Endothelial cell of umbilical vein (primary cell): Measurements from ENCODE around the gene ODF4. TPM values are rescaled to one million over a fixed set of nuclear protein-coding genes. Genes with fewer than 3 reads are reported as not detected.

Source experiments
- BruUV-seq: library from RNA; stranded (reverse); fragments of 400-500 nt; replicated peaks from 2 replicates; lab custom pipeline; 2021; lab: Mats Ljungman, UMichigan
- CTCF ChIA-PET: fragments of 300-600, 350-600 bp; sonication (Branson Sonifier 250); formaldehyde crosslinking; loops from one replicate; lab custom pipeline; 2021; ENCODE audit warnings: antibody characterized with exemption, inconsistent platforms; lab: Charles Lee
- POLR2A ChIA-PET: fragments of 300-600, 350-600 bp; sonication (Branson Sonifier 250); formaldehyde crosslinking; loops from one replicate; lab custom pipeline; 2021; ENCODE audit warnings: antibody characterized with exemption, inconsistent platforms; lab: Charles Lee
- DNase-seq: peaks from one replicate; pipeline ENCODE4 v3.0.0-alpha.2; 2011; ENCODE audit warnings: low read depth, low spot score
- FAIRE-seq: peaks from 2 replicates; lab custom pipeline; 2011; peaks lifted over from hg19 to GRCh38; lab: Jason Lieb, UNC
- H2AFZ ChIP-seq: 2 replicates; pipeline ENCODE4 v1.6.0; 2012; ENCODE audit warnings: low read depth, low read length, control low read depth, inconsistent platforms
- H3K27ac ChIP-seq: 2 replicates; pipeline ENCODE4 v1.5.1; 2011; ENCODE audit warnings: low read depth, mild to moderate bottlenecking, control low read depth, low read length, moderate library complexity; ENCODE audit not compliant: insufficient read depth
- H3K27me3 ChIP-seq, 2 experiments: 2 replicates each; pipeline versions ENCODE4 v1.6.0 to v1.6.1; 2011; ENCODE audit warnings: low read length in 2 of 2, mixed read lengths in 1 of 2; ENCODE audit not compliant: control insufficient read depth in 2 of 2, insufficient read depth in 2 of 2
- H3K36me3 ChIP-seq, 2 experiments: 2 replicates in 1 of 2; 3 replicates in 1 of 2; pipeline ENCODE4 v1.5.1; 2011; ENCODE audit warnings: low read length in 2 of 2, mild to moderate bottlenecking in 1 of 2, moderate library complexity in 1 of 2; ENCODE audit not compliant: control insufficient read depth in 2 of 2, insufficient read depth in 2 of 2; ENCODE audit errors: extremely low read depth in 1 of 2
- H3K4me1 ChIP-seq: 3 replicates; pipeline ENCODE4 v1.5.1; 2011; ENCODE audit warnings: mild to moderate bottlenecking, low read length; ENCODE audit not compliant: control insufficient read depth, insufficient read depth; ENCODE audit errors: extremely low read depth
- H3K4me2 ChIP-seq: 2 replicates; pipeline ENCODE4 v1.6.1; 2011; ENCODE audit warnings: low read length, control low read depth, mixed read lengths; ENCODE audit not compliant: insufficient read depth
- H3K4me3 ChIP-seq, 3 experiments: fragments of 200-600 bp in 1 of 3; sonication (generic), shearing (Covaris generic) in 1 of 3; replicated peaks in 1 of 3; 2 replicates each; pipeline ENCODE4 v1.5.1; 2011 to 2016; ENCODE audit warnings: control low read depth in 3 of 3, low read length in 3 of 3, mild to moderate bottlenecking in 2 of 3, inconsistent platforms in 1 of 3, low read depth in 1 of 3, moderate library complexity in 1 of 3; ENCODE audit not compliant: insufficient read depth in 1 of 3
- H3K79me2 ChIP-seq: 2 replicates; pipeline ENCODE4 v1.6.0; 2012; ENCODE audit warnings: low read length, inconsistent platforms; ENCODE audit not compliant: control insufficient read depth, insufficient read depth
- H3K9ac ChIP-seq: replicated peaks from 2 replicates; pipeline ENCODE3; 2011; ENCODE audit warnings: low read length, control low read depth; ENCODE audit not compliant: insufficient read depth; ENCODE audit errors: extremely low read depth
- H3K9me1 ChIP-seq: replicated peaks from 3 replicates; pipeline ENCODE4 v1.6.0; 2011; ENCODE audit warnings: mild to moderate bottlenecking, low read length; ENCODE audit not compliant: control insufficient read depth, insufficient read depth; ENCODE audit errors: extremely low read depth
- H3K9me3 ChIP-seq: replicated peaks from 2 replicates; pipeline ENCODE4 v1.5.1; 2012; ENCODE audit warnings: low read length, inconsistent platforms; ENCODE audit not compliant: control insufficient read depth, insufficient read depth
- H4K20me1 ChIP-seq: replicated peaks from 2 replicates; pipeline ENCODE3; 2011; ENCODE audit warnings: mild to moderate bottlenecking, low read length; ENCODE audit not compliant: control insufficient read depth, insufficient read depth; ENCODE audit errors: extremely low read depth
- EZH2 ChIP-seq: IDR thresholded peaks from 2 replicates; pipeline ENCODE4 v1.6.1; 2012; ENCODE audit warnings: borderline replicate concordance, low read depth, mild to moderate bottlenecking, moderate library complexity, low read length, inconsistent platforms; ENCODE audit not compliant: severe bottlenecking
- FOS ChIP-seq: IDR thresholded peaks from 2 replicates; pipeline ENCODE4 v1.6.1; 2011; ENCODE audit warnings: mild to moderate bottlenecking, low read length, moderate library complexity, borderline replicate concordance; ENCODE audit not compliant: insufficient read depth
- GATA2 ChIP-seq: IDR thresholded peaks from 2 replicates; pipeline ENCODE4 v1.7.0; 2011; ENCODE audit warnings: low read depth, mild to moderate bottlenecking, moderate library complexity, mixed read lengths, low read length; ENCODE audit not compliant: insufficient read length, insufficient read depth
- JUN ChIP-seq: IDR thresholded peaks from 2 replicates; pipeline ENCODE4 v1.6.1; 2011; ENCODE audit warnings: borderline replicate concordance, low read depth; ENCODE audit not compliant: insufficient read length, insufficient read depth
- MYC ChIP-seq: IDR thresholded peaks from one replicate; pipeline ENCODE4 v1.6.1; 2011; ENCODE audit warnings: mild to moderate bottlenecking, low read depth, low read length
- POLR2A ChIP-seq: IDR thresholded peaks from 2 replicates; pipeline ENCODE4 v1.6.1; 2012; ENCODE audit warnings: low read depth, mild to moderate bottlenecking, control low read depth, low read length
- POLR2AphosphoS5 ChIP-seq: IDR thresholded peaks from 2 replicates; pipeline ENCODE4 v1.6.1; 2012; ENCODE audit warnings: low read depth, mild to moderate bottlenecking, control low read depth, low read length, moderate library complexity; ENCODE audit not compliant: insufficient read depth
- dilution Hi-C: fragments of 300-500 bp; cut with MboI; formaldehyde crosslinking; loops from one replicate; pipeline ENCODE4 v1.15.0; 2019; ENCODE audit warnings: low sequenced_read_pairs; ENCODE audit not compliant: extremely low pct_ligation_motif_present
- intact Hi-C: fragments of 100-400 bp; cut with micrococcal nuclease; formaldehyde crosslinking; loops from one replicate; pipeline ENCODE4 v1.10.0; 2022
- polyA plus RNA-seq, 4 experiments: library from polyadenylated mRNA; depleted of rRNA in 3 of 4; stranded (reverse) in 3 of 4; unstranded in 1 of 4; fragments of >200 nt; gene quantifications; 2 replicates each; pipeline versions ENCODE4 v1.2.1 to v1.2.3, GENCODE V29; 2011 to 2012; ENCODE audit warnings: missing spikeins in 1 of 4
- total RNA-seq: library from RNA; stranded (reverse); gene quantifications from 2 replicates; pipeline ENCODE4 v1.2.3, GENCODE V29; 2021
- TF ChIP-seq, protein P1 (sequence below), 2 donors: IDR thresholded peaks; 1 replicate in 1 of 2; 2 replicates in 1 of 2; pipeline ENCODE4 v1.5.1; 2011; ENCODE audit warnings: low read length in 2 of 2, mild to moderate bottlenecking in 2 of 2, moderate library complexity in 2 of 2, control low read depth in 1 of 2, inconsistent platforms in 1 of 2, low read depth in 1 of 2; ENCODE audit not compliant: insufficient read depth in 1 of 2; ENCODE audit errors: extremely low read depth in 1 of 2
- TF ChIP-seq, protein P2 (sequence below): IDR thresholded peaks from 2 replicates; pipeline ENCODE4 v1.6.1; 2011; ENCODE audit not compliant: insufficient read depth, insufficient read length

ODF4 gene
- total and polyA plus RNA-seq, 2 donors (not counting 3 experiments of a cell fraction or from before 2014, with no cell fraction given): not detected

DNA sequence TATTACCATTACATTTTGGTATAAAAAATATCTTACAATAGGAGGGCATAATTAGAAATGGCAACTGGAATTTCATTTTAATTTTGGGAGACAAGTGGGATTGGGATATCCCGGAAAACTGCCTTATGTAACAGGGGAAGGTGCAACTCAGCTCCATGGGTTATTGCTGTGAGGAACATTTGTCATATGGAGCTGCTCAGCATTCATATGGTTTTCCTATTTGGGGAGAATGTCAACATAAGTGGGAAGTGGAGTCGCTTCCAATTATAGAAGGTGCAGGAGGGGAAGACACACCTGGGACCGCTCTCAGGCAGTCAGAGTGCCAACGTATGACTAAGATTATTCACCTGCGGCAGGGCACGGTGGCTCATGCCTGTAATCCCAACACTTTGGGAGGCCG is 10.7 kb downstream of the ODF4 start:
- FAIRE-seq (no peak), DNase-seq (no peak)
- no peak for TF ChIP-seq GATA2
- no peak for TF ChIP-seq POLR2AphosphoS5
- TF ChIP-seq, protein P1, sequence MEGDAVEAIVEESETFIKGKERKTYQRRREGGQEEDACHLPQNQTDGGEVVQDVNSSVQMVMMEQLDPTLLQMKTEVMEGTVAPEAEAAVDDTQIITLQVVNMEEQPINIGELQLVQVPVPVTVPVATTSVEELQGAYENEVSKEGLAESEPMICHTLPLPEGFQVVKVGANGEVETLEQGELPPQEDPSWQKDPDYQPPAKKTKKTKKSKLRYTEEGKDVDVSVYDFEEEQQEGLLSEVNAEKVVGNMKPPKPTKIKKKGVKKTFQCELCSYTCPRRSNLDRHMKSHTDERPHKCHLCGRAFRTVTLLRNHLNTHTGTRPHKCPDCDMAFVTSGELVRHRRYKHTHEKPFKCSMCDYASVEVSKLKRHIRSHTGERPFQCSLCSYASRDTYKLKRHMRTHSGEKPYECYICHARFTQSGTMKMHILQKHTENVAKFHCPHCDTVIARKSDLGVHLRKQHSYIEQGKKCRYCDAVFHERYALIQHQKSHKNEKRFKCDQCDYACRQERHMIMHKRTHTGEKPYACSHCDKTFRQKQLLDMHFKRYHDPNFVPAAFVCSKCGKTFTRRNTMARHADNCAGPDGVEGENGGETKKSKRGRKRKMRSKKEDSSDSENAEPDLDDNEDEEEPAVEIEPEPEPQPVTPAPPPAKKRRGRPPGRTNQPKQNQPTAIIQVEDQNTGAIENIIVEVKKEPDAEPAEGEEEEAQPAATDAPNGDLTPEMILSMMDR (IDR thresholded peaks at IDR 0.05; ENCODE audit: extremely low read depth in 1 of 2, insufficient read depth in 1 of 2, low read depth in 1 of 2, low read length in 2 of 2): no peak
- TF ChIP-seq EZH2: no peak
- TF ChIP-seq JUN: no peak
- TF ChIP-seq MYC: no peak
- TF ChIP-seq, protein P2, sequence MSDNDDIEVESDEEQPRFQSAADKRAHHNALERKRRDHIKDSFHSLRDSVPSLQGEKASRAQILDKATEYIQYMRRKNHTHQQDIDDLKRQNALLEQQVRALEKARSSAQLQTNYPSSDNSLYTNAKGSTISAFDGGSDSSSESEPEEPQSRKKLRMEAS: no peak
- no peak for TF ChIP-seq FOS
- TF ChIP-seq POLR2A: no peak
- peaks cover 10 to 13% of the 10 kb centered on the region in 2 experiments for H3K27me3 ChIP-seq
- H3K4me1 ChIP-seq: peaks cover 7% of the 10 kb centered on the region
- ChIA-PET CTCF (no interaction called here), POLR2A (no interaction called here)
- no peaks in the 10 kb centered on the region for H3K36me3 ChIP-seq
- intact Hi-C loops: no loop called here
- H3K27ac ChIP-seq: no peak overlapping the region
- dilution Hi-C loops: no loop called here
- no peaks in the 10 kb centered on the region for H3K79me2 ChIP-seq
- H3K4me2 ChIP-seq: no peak overlapping the region
- no peaks in the 10 kb centered on the region for H3K9me3 ChIP-seq
- H4K20me1 ChIP-seq: no peaks in the 10 kb centered on the region
- no TSS peak for BruUV-seq
- H3K9me1 ChIP-seq: no peaks in the 10 kb centered on the region
- H2AFZ ChIP-seq: no peak overlapping the region
- no peak overlapping the region for H3K9ac ChIP-seq
- no peak overlapping the region for H3K4me3 ChIP-seq
